SK-N-SH treated with all-trans-retinoic acid at 6 μM for 48 hours (cell line): ENCODE data around the gene LMAN2.

ENCODE experiments used
- ATAC-seq: fragments of 200-7000 bp; cut with Tn5 transposase; 3 replicates; pipeline ENCODE4 v1.9.1; 2020; ENCODE audit warnings: mild to moderate bottlenecking, moderate library complexity
- BACH2 ChIP-seq: fragments of 250-450 bp; sonication (Bioruptor Pico); IDR thresholded peaks from 2 replicates; pipeline ENCODE4 v1.9.0; 2021; ENCODE audit warnings: mild to moderate bottlenecking, borderline replicate concordance
- CSDC2 ChIP-seq: fragments of 250-450 bp; sonication (Bioruptor Pico); IDR thresholded peaks from 2 replicates; pipeline ENCODE4 v1.5.0; 2020; ENCODE audit warnings: mild to moderate bottlenecking, moderate library complexity
- GLIS3 ChIP-seq: fragments of 250-450 bp; sonication (Bioruptor Pico); IDR thresholded peaks from 2 replicates; pipeline ENCODE4 v1.5.0; 2020; ENCODE audit warnings: mild to moderate bottlenecking, moderate library complexity
- ISL1 ChIP-seq: fragments of 250-450 bp; sonication (Bioruptor Pico); IDR thresholded peaks from 2 replicates; pipeline ENCODE4 v2.1.2; 2022; ENCODE audit warnings: mild to moderate bottlenecking, moderate library complexity
- PPARA ChIP-seq: fragments of 250-450 bp; sonication (Bioruptor Pico); IDR thresholded peaks from 2 replicates; pipeline ENCODE4 v1.5.0; 2020; ENCODE audit warnings: mild to moderate bottlenecking, borderline replicate concordance
- RARB ChIP-seq: fragments of 250-450 bp; sonication (Bioruptor Pico); IDR thresholded peaks from 2 replicates; pipeline ENCODE4 v1.8.0; 2021; ENCODE audit warnings: mild to moderate bottlenecking, moderate library complexity
- SNAI2 ChIP-seq: fragments of 250-450 bp; sonication (Bioruptor Pico); IDR thresholded peaks from 2 replicates; pipeline ENCODE4 v1.5.0; 2020; ENCODE audit warnings: mild to moderate bottlenecking, moderate library complexity
- TCF4 ChIP-seq: fragments of 250-450 bp; sonication (Bioruptor Pico); IDR thresholded peaks from 2 replicates; pipeline ENCODE4 v1.8.0; 2021; ENCODE audit warnings: mild to moderate bottlenecking, moderate library complexity, borderline replicate concordance
- TOX ChIP-seq: fragments of 250-450 bp; sonication (Bioruptor Pico); IDR thresholded peaks from 2 replicates; pipeline ENCODE4 v1.8.0; 2021; ENCODE audit warnings: mild to moderate bottlenecking, moderate library complexity, borderline replicate concordance
- ZC3H10 ChIP-seq: fragments of 250-450 bp; sonication (Bioruptor Pico); IDR thresholded peaks from 2 replicates; pipeline ENCODE4 v1.5.1; 2021; ENCODE audit warnings: mild to moderate bottlenecking, moderate library complexity
- ZNF565 ChIP-seq: fragments of 450-650 bp; formaldehyde crosslinking; conservative IDR thresholded peaks from 2 replicates; pipeline ENCODE4 v1.5.0; 2020; ENCODE audit warnings: low read depth, mild to moderate bottlenecking, moderate library complexity
- ZNF70 ChIP-seq: fragments of 450-650 bp; formaldehyde crosslinking; IDR thresholded peaks from 2 replicates; pipeline ENCODE4 v1.5.0; 2020; ENCODE audit warnings: mild to moderate bottlenecking, moderate library complexity
- ZNF8 ChIP-seq: fragments of 450-650 bp; formaldehyde crosslinking; IDR thresholded peaks from 2 replicates; pipeline ENCODE4 v1.5.0; 2020; ENCODE audit warnings: mild to moderate bottlenecking, moderate library complexity
- TF ChIP-seq, protein P1 (sequence below): fragments of 250-450 bp; sonication (Bioruptor Pico); IDR thresholded peaks from 2 replicates; pipeline ENCODE4 v1.8.0; 2020; ENCODE audit warnings: mild to moderate bottlenecking, moderate library complexity, borderline replicate concordance
- TF ChIP-seq, protein P2 (sequence below): fragments of 250-450 bp; sonication (Bioruptor Pico); IDR thresholded peaks from 2 replicates; pipeline ENCODE4 v1.5.0; 2020; ENCODE audit warnings: mild to moderate bottlenecking, moderate library complexity
- TF ChIP-seq, protein P3 (sequence below): fragments of 250-450 bp; sonication (Bioruptor Pico); IDR thresholded peaks from 2 replicates; pipeline ENCODE4 v1.5.1; 2020; ENCODE audit warnings: low read depth, mild to moderate bottlenecking, moderate library complexity
- TF ChIP-seq, protein P4 (sequence below): fragments of 250-450 bp; sonication (Bioruptor Pico); IDR thresholded peaks from 2 replicates; pipeline ENCODE4 v1.5.1; 2021; ENCODE audit warnings: mild to moderate bottlenecking, moderate library complexity
- TF ChIP-seq, protein P5 (sequence below): fragments of 250-450 bp; sonication (Bioruptor Pico); IDR thresholded peaks from 2 replicates; pipeline ENCODE4 v1.8.0; 2021; ENCODE audit warnings: low read depth, mild to moderate bottlenecking, moderate library complexity, borderline replicate concordance

LMAN2 gene

DNA sequence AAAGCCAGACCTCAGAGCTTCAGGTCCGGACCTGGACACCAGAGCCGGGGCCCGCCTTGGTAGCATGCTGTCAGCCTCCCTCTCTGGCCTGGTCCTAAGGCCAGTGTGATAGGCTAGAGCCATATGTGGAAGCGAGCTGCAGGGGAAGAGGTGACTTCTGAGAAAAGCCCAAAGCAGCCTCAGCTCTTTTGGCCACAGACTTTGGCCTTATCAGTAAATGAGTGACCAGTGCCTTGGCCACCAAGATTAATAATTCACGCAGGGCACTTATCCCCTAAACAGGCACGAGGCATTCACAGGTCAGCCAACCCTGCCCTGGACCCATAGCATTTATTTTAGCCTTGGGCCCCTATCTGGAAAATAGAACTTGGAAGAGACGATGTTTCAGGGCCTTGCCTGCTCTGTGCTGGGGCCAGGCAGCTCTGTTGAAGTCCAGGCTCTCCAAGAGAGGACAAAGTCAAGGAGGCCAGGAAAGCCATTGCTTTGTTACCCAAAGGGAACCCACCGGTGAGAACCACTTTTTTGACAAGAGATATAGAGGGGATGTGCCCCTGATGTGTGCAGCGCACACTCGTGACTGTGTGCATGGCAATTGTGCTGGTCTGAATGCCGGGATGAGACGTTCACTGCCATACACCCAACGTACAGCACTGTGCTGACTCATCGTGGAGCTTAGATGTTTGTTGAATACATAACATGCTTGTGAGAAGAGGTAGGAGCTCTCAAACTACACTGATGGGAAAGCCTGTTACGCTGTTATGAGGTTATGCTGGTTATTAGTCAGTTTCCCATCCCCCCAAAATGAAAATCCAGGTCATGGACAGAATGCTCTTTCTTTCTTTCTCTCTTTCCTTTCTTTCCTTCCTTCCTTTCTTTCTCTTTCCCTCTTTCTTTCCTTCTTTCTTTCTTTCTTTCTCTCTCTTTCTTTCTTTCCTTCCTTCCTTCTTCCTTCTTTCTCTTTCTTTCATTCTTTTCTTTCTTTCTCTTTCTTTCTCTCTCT is 27.7 kb upstream of the LMAN2 start (continued):
- TF ChIP-seq, protein P1, sequence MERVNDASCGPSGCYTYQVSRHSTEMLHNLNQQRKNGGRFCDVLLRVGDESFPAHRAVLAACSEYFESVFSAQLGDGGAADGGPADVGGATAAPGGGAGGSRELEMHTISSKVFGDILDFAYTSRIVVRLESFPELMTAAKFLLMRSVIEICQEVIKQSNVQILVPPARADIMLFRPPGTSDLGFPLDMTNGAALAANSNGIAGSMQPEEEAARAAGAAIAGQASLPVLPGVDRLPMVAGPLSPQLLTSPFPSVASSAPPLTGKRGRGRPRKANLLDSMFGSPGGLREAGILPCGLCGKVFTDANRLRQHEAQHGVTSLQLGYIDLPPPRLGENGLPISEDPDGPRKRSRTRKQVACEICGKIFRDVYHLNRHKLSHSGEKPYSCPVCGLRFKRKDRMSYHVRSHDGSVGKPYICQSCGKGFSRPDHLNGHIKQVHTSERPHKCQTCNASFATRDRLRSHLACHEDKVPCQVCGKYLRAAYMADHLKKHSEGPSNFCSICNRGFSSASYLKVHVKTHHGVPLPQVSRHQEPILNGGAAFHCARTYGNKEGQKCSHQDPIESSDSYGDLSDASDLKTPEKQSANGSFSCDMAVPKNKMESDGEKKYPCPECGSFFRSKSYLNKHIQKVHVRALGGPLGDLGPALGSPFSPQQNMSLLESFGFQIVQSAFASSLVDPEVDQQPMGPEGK (CRISPR knock-in tag) = no peak
- TF ChIP-seq, protein P2, sequence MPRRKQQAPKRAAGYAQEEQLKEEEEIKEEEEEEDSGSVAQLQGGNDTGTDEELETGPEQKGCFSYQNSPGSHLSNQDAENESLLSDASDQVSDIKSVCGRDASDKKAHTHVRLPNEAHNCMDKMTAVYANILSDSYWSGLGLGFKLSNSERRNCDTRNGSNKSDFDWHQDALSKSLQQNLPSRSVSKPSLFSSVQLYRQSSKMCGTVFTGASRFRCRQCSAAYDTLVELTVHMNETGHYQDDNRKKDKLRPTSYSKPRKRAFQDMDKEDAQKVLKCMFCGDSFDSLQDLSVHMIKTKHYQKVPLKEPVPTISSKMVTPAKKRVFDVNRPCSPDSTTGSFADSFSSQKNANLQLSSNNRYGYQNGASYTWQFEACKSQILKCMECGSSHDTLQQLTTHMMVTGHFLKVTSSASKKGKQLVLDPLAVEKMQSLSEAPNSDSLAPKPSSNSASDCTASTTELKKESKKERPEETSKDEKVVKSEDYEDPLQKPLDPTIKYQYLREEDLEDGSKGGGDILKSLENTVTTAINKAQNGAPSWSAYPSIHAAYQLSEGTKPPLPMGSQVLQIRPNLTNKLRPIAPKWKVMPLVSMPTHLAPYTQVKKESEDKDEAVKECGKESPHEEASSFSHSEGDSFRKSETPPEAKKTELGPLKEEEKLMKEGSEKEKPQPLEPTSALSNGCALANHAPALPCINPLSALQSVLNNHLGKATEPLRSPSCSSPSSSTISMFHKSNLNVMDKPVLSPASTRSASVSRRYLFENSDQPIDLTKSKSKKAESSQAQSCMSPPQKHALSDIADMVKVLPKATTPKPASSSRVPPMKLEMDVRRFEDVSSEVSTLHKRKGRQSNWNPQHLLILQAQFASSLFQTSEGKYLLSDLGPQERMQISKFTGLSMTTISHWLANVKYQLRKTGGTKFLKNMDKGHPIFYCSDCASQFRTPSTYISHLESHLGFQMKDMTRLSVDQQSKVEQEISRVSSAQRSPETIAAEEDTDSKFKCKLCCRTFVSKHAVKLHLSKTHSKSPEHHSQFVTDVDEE = no peak
- TF ChIP-seq RARB (no peak), BACH2 (CRISPR knock-in tag) (no peak), CSDC2 (CRISPR knock-in tag) (no peak)

DNA sequence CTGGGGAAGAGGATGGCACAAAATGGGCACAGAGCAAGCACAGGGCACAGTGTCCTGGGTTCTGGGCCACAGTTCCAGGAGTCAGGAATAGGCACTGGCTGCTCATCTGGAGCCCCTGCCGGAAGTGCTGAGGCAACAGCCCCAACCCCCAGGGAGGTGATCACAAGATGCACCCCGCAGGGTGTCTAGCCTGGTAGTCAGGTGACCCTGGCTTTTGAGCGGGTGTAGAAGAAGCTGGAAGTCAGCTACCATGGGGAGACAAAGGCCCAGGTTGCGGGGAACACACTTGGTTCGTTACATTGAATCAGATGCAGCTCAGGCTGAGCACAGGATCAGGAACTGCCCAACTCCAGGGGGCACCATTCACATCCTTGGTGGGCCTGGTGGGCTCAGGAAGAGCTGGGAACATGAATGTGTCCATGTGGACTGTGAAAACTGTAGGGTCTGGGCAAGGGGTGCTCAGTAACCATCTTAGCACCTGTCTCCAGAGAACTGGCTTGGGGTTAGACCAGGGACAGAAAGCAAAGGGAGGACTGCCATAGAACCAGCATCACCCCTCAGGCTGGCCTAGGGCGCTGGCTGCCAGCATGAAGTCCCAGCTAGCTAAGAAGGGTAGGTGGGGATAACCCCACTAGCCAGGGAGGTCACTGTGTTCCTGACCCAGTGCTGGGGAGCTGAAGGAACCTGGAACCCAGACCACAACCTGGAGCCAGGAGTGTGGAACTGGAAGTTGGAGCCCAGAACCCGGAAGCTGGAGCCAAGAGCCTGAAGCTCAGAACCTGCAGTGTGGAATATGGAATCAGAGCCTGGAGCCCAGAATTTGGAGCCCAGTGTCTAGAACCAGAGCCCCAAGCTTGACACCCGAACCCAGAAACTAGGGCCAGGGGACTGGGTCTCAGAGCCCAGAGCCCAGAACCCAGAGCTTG is 26.6 kb upstream of the LMAN2 start:
- no peak for TF ChIP-seq GLIS3 (CRISPR knock-in tag)
- TF ChIP-seq BACH2 (CRISPR knock-in tag) = no peak
- TF ChIP-seq, protein P1 (CRISPR knock-in tag) = no peak
- TF ChIP-seq CSDC2 (CRISPR knock-in tag) = no peak
- TF ChIP-seq ZNF70 = no peak
- TF ChIP-seq SNAI2 (CRISPR knock-in tag) = no peak
- TF ChIP-seq ZC3H10 (CRISPR knock-in tag) = no peak
- no peak for TF ChIP-seq RARB
- TF ChIP-seq TOX (CRISPR knock-in tag) = no peak
- TF ChIP-seq PPARA = no peak
- TF ChIP-seq, protein P3, sequence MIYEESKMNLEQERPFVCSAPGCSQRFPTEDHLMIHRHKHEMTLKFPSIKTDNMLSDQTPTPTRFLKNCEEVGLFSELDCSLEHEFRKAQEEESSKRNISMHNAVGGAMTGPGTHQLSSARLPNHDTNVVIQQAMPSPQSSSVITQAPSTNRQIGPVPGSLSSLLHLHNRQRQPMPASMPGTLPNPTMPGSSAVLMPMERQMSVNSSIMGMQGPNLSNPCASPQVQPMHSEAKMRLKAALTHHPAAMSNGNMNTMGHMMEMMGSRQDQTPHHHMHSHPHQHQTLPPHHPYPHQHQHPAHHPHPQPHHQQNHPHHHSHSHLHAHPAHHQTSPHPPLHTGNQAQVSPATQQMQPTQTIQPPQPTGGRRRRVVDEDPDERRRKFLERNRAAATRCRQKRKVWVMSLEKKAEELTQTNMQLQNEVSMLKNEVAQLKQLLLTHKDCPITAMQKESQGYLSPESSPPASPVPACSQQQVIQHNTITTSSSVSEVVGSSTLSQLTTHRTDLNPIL (CRISPR knock-in tag) = no peak
- no peak for TF ChIP-seq TCF4 (CRISPR knock-in tag)
- TF ChIP-seq, protein P4, sequence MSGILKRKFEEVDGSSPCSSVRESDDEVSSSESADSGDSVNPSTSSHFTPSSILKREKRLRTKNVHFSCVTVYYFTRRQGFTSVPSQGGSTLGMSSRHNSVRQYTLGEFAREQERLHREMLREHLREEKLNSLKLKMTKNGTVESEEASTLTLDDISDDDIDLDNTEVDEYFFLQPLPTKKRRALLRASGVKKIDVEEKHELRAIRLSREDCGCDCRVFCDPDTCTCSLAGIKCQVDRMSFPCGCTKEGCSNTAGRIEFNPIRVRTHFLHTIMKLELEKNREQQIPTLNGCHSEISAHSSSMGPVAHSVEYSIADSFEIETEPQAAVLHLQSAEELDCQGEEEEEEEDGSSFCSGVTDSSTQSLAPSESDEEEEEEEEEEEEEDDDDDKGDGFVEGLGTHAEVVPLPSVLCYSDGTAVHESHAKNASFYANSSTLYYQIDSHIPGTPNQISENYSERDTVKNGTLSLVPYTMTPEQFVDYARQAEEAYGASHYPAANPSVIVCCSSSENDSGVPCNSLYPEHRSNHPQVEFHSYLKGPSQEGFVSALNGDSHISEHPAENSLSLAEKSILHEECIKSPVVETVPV = no peak
- TF ChIP-seq ISL1 (CRISPR knock-in tag) = no peak
- no peak for TF ChIP-seq ZNF8
- no peak for TF ChIP-seq ZNF565 (CRISPR knock-in tag)
- TF ChIP-seq, protein P5, sequence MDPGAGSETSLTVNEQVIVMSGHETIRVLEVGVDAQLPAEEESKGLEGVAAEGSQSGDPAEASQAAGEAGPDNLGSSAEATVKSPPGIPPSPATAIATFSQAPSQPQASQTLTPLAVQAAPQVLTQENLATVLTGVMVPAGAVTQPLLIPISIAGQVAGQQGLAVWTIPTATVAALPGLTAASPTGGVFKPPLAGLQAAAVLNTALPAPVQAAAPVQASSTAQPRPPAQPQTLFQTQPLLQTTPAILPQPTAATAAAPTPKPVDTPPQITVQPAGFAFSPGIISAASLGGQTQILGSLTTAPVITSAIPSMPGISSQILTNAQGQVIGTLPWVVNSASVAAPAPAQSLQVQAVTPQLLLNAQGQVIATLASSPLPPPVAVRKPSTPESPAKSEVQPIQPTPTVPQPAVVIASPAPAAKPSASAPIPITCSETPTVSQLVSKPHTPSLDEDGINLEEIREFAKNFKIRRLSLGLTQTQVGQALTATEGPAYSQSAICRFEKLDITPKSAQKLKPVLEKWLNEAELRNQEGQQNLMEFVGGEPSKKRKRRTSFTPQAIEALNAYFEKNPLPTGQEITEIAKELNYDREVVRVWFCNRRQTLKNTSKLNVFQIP (CRISPR knock-in tag) = no peak
- ATAC-seq = no peak
